DMS53 treated with DMSO at 0.1 percent for 48 hours (cell line): ENCODE measurements around the gene CA12.
"Not testable (repeated sequence)": the region's sequence is repeated elsewhere in the genome, so short reads cannot be mapped to it uniquely, and the experiment has no call there.

Source experiments
- DNase-seq: peaks from one replicate; lab custom pipeline; 2025; ENCODE audit not compliant: unreplicated experiment; lab: John Stamatoyannopoulos, UW

CA12 gene

GRCh38 chr15:63381301-63382204, at the start of gene CA12:
TSS of gene CA12 (minus strand) at chr15:63381846. CDS start at chr15:63381720, 126 bp downstream.
- no peak for DNase-seq

GRCh38 chr15:63430766-63431451, 49.3 kb upstream of the CA12 start:
- no peak for DNase-seq

GRCh38 chr15:63426552-63426951, 44.9 kb upstream of the CA12 start:
- DNase-seq: no peak

- DNase-seq: no peak
Measured at GRCh38 chr15:63425426-63425985, 43.9 kb upstream of the CA12 start.

- DNase-seq: no peak
Measured at GRCh38 chr15:63422891-63423590, 41.4 kb upstream of the CA12 start.

- DNase-seq: no peak
Measured at GRCh38 chr15:63421433-63421832, 39.8 kb upstream of the CA12 start.

GRCh38 chr15:63420333-63420747, 38.7 kb upstream of the CA12 start:
- DNase-seq: no peak

- DNase-seq: no peak
Measured at GRCh38 chr15:63418811-63419210, 37.2 kb upstream of the CA12 start.

- no peak for DNase-seq
Measured at GRCh38 chr15:63417721-63418120, 36.1 kb upstream of the CA12 start.

- DNase-seq: not testable (repeated sequence)
Measured at GRCh38 chr15:63417274-63417673, 35.6 kb upstream of the CA12 start.

- no peak for DNase-seq
Measured at GRCh38 chr15:63414474-63415120, 33.0 kb upstream of the CA12 start.

GRCh38 chr15:63412551-63412950, 30.9 kb upstream of the CA12 start:
- no peak for DNase-seq

- DNase-seq: no peak
Measured at GRCh38 chr15:63411866-63412265, 30.2 kb upstream of the CA12 start.

GRCh38 chr15:63409179-63409578, 27.5 kb upstream of the CA12 start:
- no peak for DNase-seq

GRCh38 chr15:63408524-63408923, 26.9 kb upstream of the CA12 start:
- no peak for DNase-seq

- no peak for DNase-seq
Measured at GRCh38 chr15:63407612-63408011, 26.0 kb upstream of the CA12 start.

GRCh38 chr15:63405683-63406390, 24.2 kb upstream of the CA12 start:
- no peak for DNase-seq

- no peak for DNase-seq
Measured at GRCh38 chr15:63405159-63405558, 23.5 kb upstream of the CA12 start.

- DNase-seq: no peak
Measured at GRCh38 chr15:63403254-63403945, 21.8 kb upstream of the CA12 start.
